ENCODE measurements around the gene COL8A2.

COL8A2 gene

DNA sequence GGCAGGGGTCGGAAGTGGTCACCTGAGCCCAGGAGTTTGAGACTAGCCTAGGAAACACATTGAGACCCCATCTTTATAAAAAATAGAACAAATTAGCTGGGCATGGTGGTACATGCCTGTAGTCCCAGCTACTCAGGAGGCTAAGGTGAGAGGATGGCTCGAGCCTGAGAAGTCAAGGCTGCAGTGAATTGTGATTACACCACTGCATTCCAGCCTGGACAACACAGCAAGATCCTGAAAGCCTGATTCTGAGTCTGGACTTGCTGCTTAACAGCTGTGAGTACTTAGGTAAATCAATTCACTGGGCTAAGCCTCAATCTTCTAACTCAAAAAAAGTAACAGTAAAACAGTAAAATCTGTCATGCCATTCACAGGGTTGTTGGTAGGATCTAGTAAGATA lies 19.4 kb upstream of the COL8A2 start:
- H3K27ac ChIP-seq (ENCODE audit: poor library complexity, severe bottlenecking) = no peak overlapping the region
- TF ChIP-seq CTCF (IDR thresholded peaks at IDR 0.05; ENCODE audit: poor library complexity, severe bottlenecking) = no peak
- no peak overlapping the region for H3K4me3 ChIP-seq (ENCODE audit: severe bottlenecking)
- peaks cover 42% of the 10 kb centered on the region for H3K36me3 ChIP-seq (ENCODE audit: low read depth)
- H3K4me1 ChIP-seq (ENCODE audit: insufficient read depth, poor library complexity, severe bottlenecking) = peaks cover 7% of the 10 kb centered on the region
- H3K9me3 ChIP-seq (ENCODE audit: severe bottlenecking) = no peaks in the 10 kb centered on the region
- no peaks in the 10 kb centered on the region for H3K27me3 ChIP-seq (ENCODE audit: insufficient read depth, poor library complexity, severe bottlenecking)
- no peak for DNase-seq (ENCODE audit: low spot score)
- ATAC-seq (ENCODE audit: low read depth) = no peak

DNA sequence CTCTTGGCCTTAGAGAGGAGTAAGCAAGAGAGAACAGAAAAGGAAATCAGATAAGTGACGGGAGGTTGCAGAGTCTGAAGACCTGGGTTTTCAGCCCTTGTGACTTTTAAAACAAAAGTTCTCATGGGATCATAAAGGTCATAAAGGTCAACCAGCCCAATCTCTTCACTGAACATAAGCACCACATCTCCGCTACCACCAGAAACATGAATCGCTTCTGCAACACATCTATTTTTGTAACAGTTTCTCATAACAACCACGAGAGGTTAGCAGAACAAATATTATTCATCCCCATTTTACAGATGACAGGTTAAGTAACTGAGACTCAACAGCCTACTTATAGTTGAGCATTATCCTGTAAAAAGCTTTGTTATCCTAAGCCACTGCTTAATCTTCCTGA lies 18.4 kb upstream of the COL8A2 start:
- Histone ChIP-seq H3K36me3 (ENCODE audit: low read depth) (peaks cover 48% of the 10 kb centered on the region), H3K27ac (ENCODE audit: poor library complexity, severe bottlenecking) (no peak overlapping the region), H3K27me3 (ENCODE audit: insufficient read depth, poor library complexity, severe bottlenecking) (no peaks in the 10 kb centered on the region), H3K9me3 (ENCODE audit: severe bottlenecking) (no peaks in the 10 kb centered on the region), H3K4me3 (ENCODE audit: severe bottlenecking) (no peak overlapping the region), H3K4me1 (ENCODE audit: insufficient read depth, poor library complexity, severe bottlenecking) (peaks cover 7% of the 10 kb centered on the region)
- no peak for TF ChIP-seq CTCF (IDR thresholded peaks at IDR 0.05; ENCODE audit: poor library complexity, severe bottlenecking)
- DNase-seq (ENCODE audit: low spot score) (no peak), ATAC-seq (ENCODE audit: low read depth) (no peak)

DNA sequence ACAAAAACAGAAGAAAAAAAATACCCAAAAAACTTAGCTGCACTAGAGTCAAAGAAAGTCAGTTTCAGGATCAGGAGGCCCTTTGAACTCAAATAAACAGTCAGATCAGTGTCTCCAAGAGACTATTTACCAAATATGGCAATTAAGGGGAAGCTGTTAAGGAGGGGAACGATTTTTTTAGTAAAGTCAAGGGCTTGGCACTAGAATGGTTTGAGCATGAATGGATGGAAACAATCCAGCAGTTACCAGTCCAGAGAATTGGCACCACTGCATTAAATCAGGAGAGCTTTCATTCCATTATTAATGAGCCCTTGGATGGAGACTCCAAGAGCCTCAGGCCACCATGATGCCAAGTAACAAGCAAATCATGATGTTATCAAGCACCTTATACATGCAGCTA lies 17.1 kb upstream of the COL8A2 start:
- peak overlapping the region; percentile 53 for H3K27ac ChIP-seq (ENCODE audit: poor library complexity, severe bottlenecking)
- DNase-seq (ENCODE audit: low spot score) = no peak
- ATAC-seq (ENCODE audit: low read depth) = no peak

DNA sequence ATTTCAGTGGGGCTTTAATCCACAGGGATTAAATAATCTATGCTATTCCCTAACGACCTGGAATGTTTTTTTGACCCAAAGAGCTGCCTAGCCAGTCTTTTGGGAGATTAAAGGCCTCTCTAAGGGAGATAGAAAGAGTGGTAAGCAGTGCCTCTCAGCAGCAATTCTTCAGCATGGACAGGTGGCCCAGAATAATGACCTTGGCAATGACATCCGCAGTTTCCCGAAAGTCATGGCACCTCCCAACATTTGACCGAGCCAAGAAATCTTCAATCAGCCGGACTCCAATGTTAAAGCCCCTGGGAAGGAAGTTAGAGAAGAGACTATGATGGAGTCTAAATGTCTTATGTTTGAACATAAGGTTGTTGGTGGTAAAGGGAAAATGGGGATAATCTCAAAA lies 14.5 kb upstream of the COL8A2 start:
- ATAC-seq (ENCODE audit: low read depth) (no peak), DNase-seq (ENCODE audit: low spot score) (no peak)
- Histone ChIP-seq H3K9me3 (ENCODE audit: severe bottlenecking) (no peaks in the 10 kb centered on the region), H3K27ac (ENCODE audit: poor library complexity, severe bottlenecking) (peak overlapping the region; percentile 53), H3K4me1 (ENCODE audit: insufficient read depth, poor library complexity, severe bottlenecking) (peaks cover 28% of the 10 kb centered on the region), H3K27me3 (ENCODE audit: insufficient read depth, poor library complexity, severe bottlenecking) (no peaks in the 10 kb centered on the region), H3K4me3 (ENCODE audit: severe bottlenecking) (no peak overlapping the region), H3K36me3 (ENCODE audit: low read depth) (peaks cover 54% of the 10 kb centered on the region)
- no peak for TF ChIP-seq CTCF (IDR thresholded peaks at IDR 0.05; ENCODE audit: poor library complexity, severe bottlenecking)

More for the DNA sequence above, 17.1 kb upstream of the COL8A2 start:
- H3K4me3 ChIP-seq (ENCODE audit: severe bottlenecking) = no peak overlapping the region
- H3K36me3 ChIP-seq (ENCODE audit: low read depth) = peaks cover 55% of the 10 kb centered on the region
- no peak for TF ChIP-seq CTCF (IDR thresholded peaks at IDR 0.05; ENCODE audit: poor library complexity, severe bottlenecking)
- peaks cover 7% of the 10 kb centered on the region for H3K4me1 ChIP-seq (ENCODE audit: insufficient read depth, poor library complexity, severe bottlenecking)
- no peaks in the 10 kb centered on the region for H3K9me3 ChIP-seq (ENCODE audit: severe bottlenecking)
- H3K27me3 ChIP-seq (ENCODE audit: insufficient read depth, poor library complexity, severe bottlenecking) = no peaks in the 10 kb centered on the region

DNA sequence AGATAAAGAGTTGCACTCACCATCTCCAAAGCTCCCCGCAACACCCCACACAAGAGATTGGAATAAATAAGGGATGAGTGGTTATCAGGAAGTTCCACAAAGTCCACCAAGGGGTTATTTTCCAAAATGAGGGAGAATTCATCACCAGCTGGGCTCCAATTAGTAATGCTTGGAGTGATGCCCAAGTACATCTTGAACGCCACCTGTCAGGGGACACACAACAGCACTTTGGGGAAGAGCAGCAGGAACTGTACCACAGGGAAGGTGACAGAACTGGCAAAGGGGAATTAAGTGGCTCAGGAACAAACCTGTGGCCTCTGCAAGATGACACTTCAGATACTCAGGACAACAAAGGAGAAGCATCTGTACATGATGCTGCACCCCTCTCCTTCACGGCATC lies 12.8 kb upstream of the COL8A2 start:
- ATAC-seq (ENCODE audit: low read depth) (no peak), DNase-seq (ENCODE audit: low spot score) (no peak)
- H3K27me3 ChIP-seq (ENCODE audit: insufficient read depth, poor library complexity, severe bottlenecking) = no peaks in the 10 kb centered on the region
- no peak overlapping the region for H3K4me3 ChIP-seq (ENCODE audit: severe bottlenecking)
- peaks cover 43% of the 10 kb centered on the region for H3K36me3 ChIP-seq (ENCODE audit: low read depth)
- no peaks in the 10 kb centered on the region for H3K9me3 ChIP-seq (ENCODE audit: severe bottlenecking)
- peak overlapping the region; percentile 76 for H3K27ac ChIP-seq (ENCODE audit: poor library complexity, severe bottlenecking)
- peaks cover 40% of the 10 kb centered on the region for H3K4me1 ChIP-seq (ENCODE audit: insufficient read depth, poor library complexity, severe bottlenecking)
- no peak for TF ChIP-seq CTCF (IDR thresholded peaks at IDR 0.05; ENCODE audit: poor library complexity, severe bottlenecking)

All from RWPE2 (cell line).